Measurements from ENCODE around the gene PRSS33. TPM values are rescaled to one million over a fixed set of nuclear protein-coding genes. Genes with fewer than 3 reads are reported as not detected.

Gene PRSS33
- total RNA-seq, 1 donor from 2014 or later, result not detected

GRCh38 chr16:2767891-2768290 lies 19.5 kb downstream of the PRSS33 start:
- no peak overlapping the region for H3K4me3 Mint-ChIP-seq (ENCODE audit: low read depth)

DNA sequence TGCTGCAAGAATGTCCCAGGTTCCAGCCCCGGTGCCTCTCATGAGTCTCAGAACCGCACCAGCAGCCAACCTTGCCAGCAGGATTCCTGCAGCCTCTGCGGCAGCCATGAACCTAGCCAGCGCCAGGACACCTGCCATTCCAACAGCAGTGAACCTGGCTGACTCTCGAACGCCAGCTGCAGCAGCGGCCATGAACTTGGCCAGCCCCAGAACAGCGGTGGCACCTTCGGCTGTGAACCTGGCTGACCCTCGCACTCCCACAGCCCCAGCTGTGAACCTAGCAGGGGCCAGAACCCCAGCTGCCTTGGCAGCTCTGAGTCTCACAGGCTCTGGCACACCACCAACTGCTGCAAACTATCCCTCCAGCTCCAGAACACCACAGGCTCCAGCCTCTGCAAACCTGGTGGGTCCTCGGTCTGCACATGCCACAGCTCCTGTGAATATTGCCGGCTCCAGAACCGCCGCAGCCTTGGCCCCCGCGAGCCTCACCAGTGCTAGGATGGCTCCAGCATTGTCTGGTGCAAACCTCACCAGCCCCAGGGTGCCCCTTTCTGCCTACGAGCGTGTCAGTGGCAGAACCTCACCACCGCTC lies 20.1 kb downstream of the PRSS33 start:
- no peak for DNase-seq (ENCODE audit: low spot score)
- Mint-ChIP-seq H3K27me3 (ENCODE audit: low read depth) (no peaks in the 10 kb centered on the region), H3K27ac (no peak overlapping the region), H3K4me3 (ENCODE audit: low read depth) (no peak overlapping the region), H3K9me3 (no peaks in the 10 kb centered on the region), H3K4me1 (ENCODE audit: low read depth) (peaks cover 6% of the 10 kb centered on the region), H3K36me3 (ENCODE audit: low read depth) (peaks cover 97% of the 10 kb centered on the region)
- intact Hi-C loops (cut with micrococcal nuclease), result no loop called here

More at GRCh38 chr16:2767891-2768290, 19.5 kb downstream of the PRSS33 start:
- intact Hi-C loops (cut with micrococcal nuclease), result no loop called here
- Mint-ChIP-seq H3K27ac (no peak overlapping the region), H3K4me1 (ENCODE audit: low read depth) (peaks cover 4% of the 10 kb centered on the region), H3K36me3 (ENCODE audit: low read depth) (peaks cover 96% of the 10 kb centered on the region), H3K9me3 (no peaks in the 10 kb centered on the region), H3K27me3 (ENCODE audit: low read depth) (no peaks in the 10 kb centered on the region)
- DNase-seq (ENCODE audit: low spot score), result no peak

DNA sequence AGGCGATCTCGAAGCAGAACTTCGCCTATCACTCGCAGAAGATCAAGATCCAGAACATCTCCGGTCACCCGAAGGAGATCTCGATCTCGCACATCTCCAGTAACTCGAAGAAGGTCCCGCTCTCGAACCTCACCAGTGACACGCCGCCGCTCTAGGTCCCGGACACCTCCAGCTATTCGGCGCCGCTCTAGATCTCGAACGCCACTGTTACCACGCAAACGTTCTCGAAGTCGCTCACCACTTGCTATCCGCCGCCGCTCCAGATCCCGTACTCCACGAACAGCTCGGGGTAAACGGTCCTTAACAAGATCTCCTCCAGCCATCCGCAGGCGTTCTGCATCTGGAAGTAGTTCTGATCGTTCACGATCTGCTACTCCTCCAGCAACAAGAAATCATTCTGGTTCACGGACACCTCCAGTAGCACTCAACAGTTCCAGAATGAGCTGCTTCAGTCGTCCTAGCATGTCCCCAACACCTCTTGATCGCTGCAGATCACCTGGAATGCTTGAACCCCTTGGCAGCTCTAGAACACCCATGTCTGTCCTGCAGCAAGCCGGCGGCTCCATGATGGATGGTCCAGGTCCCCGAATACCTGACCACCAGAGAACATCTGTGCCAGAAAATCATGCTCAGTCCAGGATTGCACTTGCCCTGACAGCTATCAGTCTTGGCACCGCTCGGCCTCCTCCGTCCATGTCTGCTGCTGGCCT lies 20.8 kb downstream of the PRSS33 start:
- Mint-ChIP-seq H3K36me3 (ENCODE audit: low read depth) (peaks cover 97% of the 10 kb centered on the region), H3K9me3 (no peaks in the 10 kb centered on the region), H3K4me3 (ENCODE audit: low read depth) (no peak overlapping the region), H3K27me3 (ENCODE audit: low read depth) (no peaks in the 10 kb centered on the region), H3K27ac (no peak overlapping the region), H3K4me1 (ENCODE audit: low read depth) (peaks cover 6% of the 10 kb centered on the region)
- intact Hi-C loops (cut with micrococcal nuclease), result no loop called here
- no peak for DNase-seq (ENCODE audit: low spot score)

GRCh38 chr16:2765462-2766404 lies 21.6 kb downstream of the PRSS33 start:
- DNase-seq (ENCODE audit: low spot score), result no peak
- intact Hi-C loops (cut with micrococcal nuclease), result no loop called here
- no peak overlapping the region for H3K4me3 Mint-ChIP-seq (ENCODE audit: low read depth)
- peaks cover 97% of the 10 kb centered on the region for H3K36me3 Mint-ChIP-seq (ENCODE audit: low read depth)
- no peaks in the 10 kb centered on the region for H3K27me3 Mint-ChIP-seq (ENCODE audit: low read depth)
- H3K9me3 Mint-ChIP-seq, result no peaks in the 10 kb centered on the region
- peaks cover 6% of the 10 kb centered on the region for H3K4me1 Mint-ChIP-seq (ENCODE audit: low read depth)
- H3K27ac Mint-ChIP-seq, result no peak overlapping the region

DNA sequence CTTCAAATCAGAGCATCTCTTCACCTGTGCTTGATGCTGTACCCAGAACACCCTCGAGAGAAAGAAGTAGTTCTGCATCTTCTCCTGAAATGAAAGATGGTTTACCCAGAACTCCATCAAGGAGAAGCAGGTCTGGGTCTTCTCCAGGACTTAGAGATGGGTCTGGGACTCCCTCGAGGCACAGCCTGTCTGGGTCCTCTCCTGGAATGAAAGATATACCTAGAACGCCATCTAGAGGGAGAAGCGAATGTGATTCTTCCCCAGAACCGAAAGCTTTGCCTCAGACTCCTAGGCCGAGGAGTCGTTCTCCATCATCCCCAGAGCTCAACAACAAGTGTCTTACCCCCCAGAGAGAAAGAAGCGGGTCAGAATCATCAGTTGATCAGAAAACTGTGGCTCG lies 22.6 kb downstream of the PRSS33 start:
- no peak for DNase-seq (ENCODE audit: low spot score)
- Mint-ChIP-seq H3K27me3 (ENCODE audit: low read depth) (no peaks in the 10 kb centered on the region), H3K9me3 (no peaks in the 10 kb centered on the region), H3K36me3 (ENCODE audit: low read depth) (peaks cover 99% of the 10 kb centered on the region), H3K27ac (no peak overlapping the region), H3K4me1 (ENCODE audit: low read depth) (peaks cover 10% of the 10 kb centered on the region), H3K4me3 (ENCODE audit: low read depth) (no peak overlapping the region)
- intact Hi-C loops (cut with micrococcal nuclease), result no loop called here

DNA sequence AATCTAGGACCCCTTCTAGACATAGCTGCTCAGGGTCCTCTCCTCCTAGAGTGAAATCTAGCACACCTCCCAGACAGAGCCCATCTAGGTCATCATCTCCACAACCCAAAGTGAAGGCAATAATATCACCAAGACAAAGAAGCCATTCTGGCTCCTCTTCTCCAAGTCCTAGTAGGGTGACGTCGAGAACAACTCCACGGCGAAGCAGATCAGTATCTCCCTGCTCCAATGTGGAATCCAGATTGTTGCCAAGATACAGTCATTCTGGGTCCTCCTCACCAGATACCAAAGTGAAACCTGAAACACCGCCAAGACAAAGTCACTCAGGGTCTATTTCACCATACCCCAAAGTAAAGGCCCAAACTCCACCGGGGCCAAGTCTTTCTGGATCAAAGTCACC lies 24.2 kb downstream of the PRSS33 start:
- Mint-ChIP-seq H3K27me3 (ENCODE audit: low read depth) (no peaks in the 10 kb centered on the region), H3K36me3 (ENCODE audit: low read depth) (peaks cover 99% of the 10 kb centered on the region), H3K4me3 (ENCODE audit: low read depth) (no peak overlapping the region), H3K4me1 (ENCODE audit: low read depth) (peaks cover 19% of the 10 kb centered on the region), H3K27ac (no peak overlapping the region), H3K9me3 (no peaks in the 10 kb centered on the region)
- intact Hi-C loops (cut with micrococcal nuclease), result no loop called here
- DNase-seq (ENCODE audit: low spot score), result no peak

DNA sequence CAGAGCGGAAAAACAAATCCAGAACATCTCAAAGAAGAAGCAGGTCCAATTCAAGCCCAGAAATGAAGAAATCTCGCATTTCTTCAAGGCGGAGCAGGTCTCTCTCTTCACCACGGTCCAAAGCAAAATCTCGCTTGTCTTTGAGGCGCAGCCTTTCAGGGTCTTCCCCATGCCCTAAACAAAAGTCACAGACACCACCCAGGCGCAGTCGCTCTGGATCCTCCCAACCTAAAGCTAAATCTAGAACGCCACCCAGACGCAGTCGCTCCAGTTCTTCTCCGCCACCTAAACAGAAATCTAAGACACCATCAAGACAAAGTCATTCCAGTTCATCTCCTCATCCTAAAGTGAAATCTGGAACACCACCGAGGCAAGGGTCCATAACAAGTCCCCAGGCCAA lies 24.6 kb downstream of the PRSS33 start:
- DNase-seq (ENCODE audit: low spot score), result no peak
- Mint-ChIP-seq H3K27ac (no peak overlapping the region), H3K9me3 (no peaks in the 10 kb centered on the region), H3K4me1 (ENCODE audit: low read depth) (peaks cover 16% of the 10 kb centered on the region), H3K27me3 (ENCODE audit: low read depth) (no peaks in the 10 kb centered on the region), H3K36me3 (ENCODE audit: low read depth) (peaks cover 99% of the 10 kb centered on the region), H3K4me3 (ENCODE audit: low read depth) (no peak overlapping the region)
- intact Hi-C loops (cut with micrococcal nuclease), result no loop called here

DNA sequence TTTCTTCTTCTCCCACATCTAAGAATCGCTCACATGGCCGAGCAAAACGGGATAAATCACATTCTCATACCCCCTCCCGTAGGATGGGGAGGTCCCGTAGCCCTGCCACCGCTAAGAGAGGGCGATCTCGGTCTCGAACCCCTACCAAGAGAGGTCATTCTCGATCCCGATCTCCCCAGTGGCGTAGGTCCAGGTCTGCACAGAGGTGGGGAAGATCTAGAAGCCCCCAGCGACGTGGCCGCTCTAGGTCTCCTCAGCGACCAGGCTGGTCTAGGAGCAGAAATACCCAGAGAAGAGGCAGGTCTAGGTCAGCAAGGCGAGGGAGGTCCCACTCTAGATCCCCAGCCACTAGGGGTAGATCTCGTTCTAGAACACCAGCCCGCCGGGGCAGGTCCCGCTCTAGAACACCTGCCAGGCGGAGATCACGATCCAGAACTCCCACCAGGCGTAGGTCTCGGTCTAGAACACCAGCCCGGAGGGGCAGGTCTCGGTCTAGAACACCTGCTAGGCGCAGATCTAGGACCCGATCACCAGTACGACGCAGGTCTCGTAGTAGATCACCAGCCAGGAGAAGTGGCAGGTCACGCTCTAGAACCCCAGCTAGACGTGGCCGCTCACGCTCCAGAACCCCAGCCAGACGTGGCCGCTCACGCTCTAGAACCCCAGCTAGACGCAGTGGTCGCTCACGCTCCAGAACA lies 25.3 kb downstream of the PRSS33 start:
- no peaks in the 10 kb centered on the region for H3K27me3 Mint-ChIP-seq (ENCODE audit: low read depth)
- DNase-seq (ENCODE audit: low spot score), result no peak
- peaks cover 100% of the 10 kb centered on the region for H3K36me3 Mint-ChIP-seq (ENCODE audit: low read depth)
- intact Hi-C loops (cut with micrococcal nuclease), result no loop called here
- no peaks in the 10 kb centered on the region for H3K9me3 Mint-ChIP-seq
- no peak overlapping the region for H3K27ac Mint-ChIP-seq
- peaks cover 15% of the 10 kb centered on the region for H3K4me1 Mint-ChIP-seq (ENCODE audit: low read depth)
- no peak overlapping the region for H3K4me3 Mint-ChIP-seq (ENCODE audit: low read depth)

DNA sequence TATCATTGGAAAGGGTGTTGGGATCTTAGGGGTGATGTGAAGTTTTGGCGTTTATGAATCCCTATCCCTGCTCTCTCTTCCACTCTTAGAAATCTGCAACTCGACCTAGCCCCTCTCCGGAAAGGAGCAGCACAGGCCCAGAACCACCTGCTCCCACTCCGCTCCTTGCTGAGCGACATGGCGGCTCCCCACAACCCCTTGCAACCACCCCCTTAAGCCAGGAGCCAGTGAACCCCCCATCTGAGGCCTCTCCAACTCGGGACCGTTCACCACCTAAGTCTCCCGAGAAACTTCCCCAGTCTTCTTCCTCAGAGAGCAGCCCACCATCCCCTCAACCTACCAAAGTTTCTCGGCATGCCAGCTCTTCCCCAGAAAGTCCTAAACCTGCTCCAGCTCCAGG lies 25.9 kb downstream of the PRSS33 start:
- Mint-ChIP-seq H3K27me3 (ENCODE audit: low read depth) (no peaks in the 10 kb centered on the region), H3K36me3 (ENCODE audit: low read depth) (peaks cover 100% of the 10 kb centered on the region), H3K9me3 (no peaks in the 10 kb centered on the region), H3K4me3 (ENCODE audit: low read depth) (no peak overlapping the region), H3K27ac (no peak overlapping the region), H3K4me1 (ENCODE audit: low read depth) (peaks cover 19% of the 10 kb centered on the region)
- intact Hi-C loops (cut with micrococcal nuclease), result no loop called here
- DNase-seq (ENCODE audit: low spot score), result no peak

GRCh38 chr16:2757344-2757743 lies 30.0 kb downstream of the PRSS33 start:
- no peak for DNase-seq (ENCODE audit: low spot score)
- no peaks in the 10 kb centered on the region for H3K9me3 Mint-ChIP-seq
- H3K4me1 Mint-ChIP-seq (ENCODE audit: low read depth), result peaks cover 42% of the 10 kb centered on the region
- peaks cover 90% of the 10 kb centered on the region for H3K36me3 Mint-ChIP-seq (ENCODE audit: low read depth)
- no peaks in the 10 kb centered on the region for H3K27me3 Mint-ChIP-seq (ENCODE audit: low read depth)
- no peak overlapping the region for H3K27ac Mint-ChIP-seq
- no peak overlapping the region for H3K4me3 Mint-ChIP-seq (ENCODE audit: low read depth)
- intact Hi-C loops (cut with micrococcal nuclease), result loop anchor here (10.0 kb wide), 1 partner anchor 107 kb away; no protein-coding TSS in a partner anchor

DNA sequence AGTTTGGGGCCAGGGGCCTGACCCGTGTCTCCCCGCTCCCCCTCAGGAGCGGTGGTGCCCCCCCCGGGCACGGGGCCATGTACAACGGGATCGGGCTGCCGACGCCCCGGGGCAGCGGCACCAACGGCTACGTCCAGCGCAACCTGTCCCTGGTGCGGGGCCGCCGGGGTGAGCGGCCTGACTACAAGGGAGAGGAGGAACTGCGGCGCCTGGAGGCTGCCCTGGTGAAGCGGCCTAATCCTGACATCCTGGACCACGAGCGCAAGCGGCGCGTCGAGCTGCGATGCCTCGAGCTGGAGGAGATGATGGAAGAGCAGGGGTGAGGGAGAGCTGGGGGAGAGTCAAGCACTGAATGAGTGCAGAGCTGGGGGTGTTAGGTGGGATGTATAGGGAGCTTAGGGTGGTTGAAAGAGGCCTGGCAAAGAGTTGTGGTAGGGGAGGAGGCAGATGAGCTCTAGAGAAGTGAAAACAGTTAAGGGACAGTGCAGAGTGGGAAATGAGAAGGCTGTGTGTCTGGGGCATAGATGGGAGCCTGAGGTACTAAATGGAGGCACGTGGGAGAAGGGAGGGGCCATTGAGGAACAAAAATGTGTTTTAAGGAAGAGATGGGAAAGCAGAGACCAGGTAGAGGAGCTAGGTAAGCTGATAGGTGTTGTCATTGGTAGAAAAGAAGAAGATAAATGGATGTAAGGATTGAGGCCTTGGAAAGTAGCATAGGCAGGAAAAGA lies 30.9 kb downstream of the PRSS33 start:
- Mint-ChIP-seq H3K36me3 (ENCODE audit: low read depth) (peaks cover 81% of the 10 kb centered on the region), H3K9me3 (no peaks in the 10 kb centered on the region), H3K4me1 (ENCODE audit: low read depth) (peaks cover 46% of the 10 kb centered on the region), H3K27ac (peak overlapping the region; percentile 9), H3K27me3 (ENCODE audit: low read depth) (no peaks in the 10 kb centered on the region), H3K4me3 (ENCODE audit: low read depth) (no peak overlapping the region)
- DNase-seq (ENCODE audit: low spot score), result no peak
- intact Hi-C loops (cut with micrococcal nuclease), result loop anchor here (10.0 kb wide), 1 partner anchor 108 kb away; no protein-coding TSS in a partner anchor

GRCh38 chr16:2755158-2755557 lies 32.2 kb downstream of the PRSS33 start:
- peak overlapping the region; percentile 94 for H3K4me3 Mint-ChIP-seq (ENCODE audit: low read depth)

More at GRCh38 chr16:2755158-2755557, 32.2 kb downstream of the PRSS33 start:
- Mint-ChIP-seq H3K27ac (peak overlapping the region; percentile 14), H3K36me3 (ENCODE audit: low read depth) (peaks cover 78% of the 10 kb centered on the region), H3K9me3 (no peaks in the 10 kb centered on the region), H3K4me1 (ENCODE audit: low read depth) (peaks cover 54% of the 10 kb centered on the region), H3K27me3 (ENCODE audit: low read depth) (no peaks in the 10 kb centered on the region)
- intact Hi-C loops (cut with micrococcal nuclease), result loop anchor here (10.0 kb wide), 1 partner anchor 110 kb away; no protein-coding TSS in a partner anchor
- no peak for DNase-seq (ENCODE audit: low spot score)

Measured in activated T-helper 2 cell treated with anti-CD3 and anti-CD28 coated beads, Interferon-gamma antibody, Interleukin-2, Interleukin-4, amounts not matched to agents 10 μg/mL and 5 μg/mL and 100 μg/mL, durations not matched to agents 14 hours and 24 hours and 36 hours (primary cell).